MM.1S (cell line): ENCODE data around the gene ACAA1.

Experiments used
- EZH2phosphoT487 ChIP-seq: fragments of 300-600 bp; sonication (generic); IDR thresholded peaks from 2 replicates; pipeline ENCODE4 v1.6.1; 2018; ENCODE audit warnings: antibody characterized with exemption, low read length
- TF ChIP-seq, protein P1 (sequence below): fragments of 300-600 bp; sonication (generic); IDR thresholded peaks from 2 replicates; pipeline ENCODE4 v1.5.1; 2016; ENCODE audit warnings: antibody characterized with exemption, low read length, mixed read lengths

DNA sequence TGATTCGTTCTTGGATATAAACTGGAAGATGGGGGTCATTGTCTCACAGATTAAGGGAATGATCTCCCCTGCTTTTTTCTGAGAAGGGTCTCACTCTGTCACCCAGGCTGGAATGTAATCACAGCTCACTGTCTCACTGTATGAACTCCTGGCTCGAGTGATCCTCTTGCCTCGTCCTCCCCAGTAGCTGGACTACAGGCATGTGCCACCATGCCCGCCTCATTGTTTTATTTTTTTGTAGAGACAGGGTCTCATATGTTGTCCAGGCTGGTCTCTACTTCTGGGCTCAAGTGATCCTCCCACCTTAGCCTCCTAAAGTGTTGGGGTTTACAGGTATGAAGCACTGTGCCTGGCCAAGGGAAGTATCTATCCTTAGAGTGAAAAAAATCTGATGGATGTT is 33.8 kb upstream of the ACAA1 start:
- TF ChIP-seq, protein P1, sequence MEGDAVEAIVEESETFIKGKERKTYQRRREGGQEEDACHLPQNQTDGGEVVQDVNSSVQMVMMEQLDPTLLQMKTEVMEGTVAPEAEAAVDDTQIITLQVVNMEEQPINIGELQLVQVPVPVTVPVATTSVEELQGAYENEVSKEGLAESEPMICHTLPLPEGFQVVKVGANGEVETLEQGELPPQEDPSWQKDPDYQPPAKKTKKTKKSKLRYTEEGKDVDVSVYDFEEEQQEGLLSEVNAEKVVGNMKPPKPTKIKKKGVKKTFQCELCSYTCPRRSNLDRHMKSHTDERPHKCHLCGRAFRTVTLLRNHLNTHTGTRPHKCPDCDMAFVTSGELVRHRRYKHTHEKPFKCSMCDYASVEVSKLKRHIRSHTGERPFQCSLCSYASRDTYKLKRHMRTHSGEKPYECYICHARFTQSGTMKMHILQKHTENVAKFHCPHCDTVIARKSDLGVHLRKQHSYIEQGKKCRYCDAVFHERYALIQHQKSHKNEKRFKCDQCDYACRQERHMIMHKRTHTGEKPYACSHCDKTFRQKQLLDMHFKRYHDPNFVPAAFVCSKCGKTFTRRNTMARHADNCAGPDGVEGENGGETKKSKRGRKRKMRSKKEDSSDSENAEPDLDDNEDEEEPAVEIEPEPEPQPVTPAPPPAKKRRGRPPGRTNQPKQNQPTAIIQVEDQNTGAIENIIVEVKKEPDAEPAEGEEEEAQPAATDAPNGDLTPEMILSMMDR, result no peak
- TF ChIP-seq EZH2phosphoT487, result no peak
